Endothelial cell of umbilical vein (primary cell): ENCODE results near the gene SLC2A4.

Experiments used
- POLR2A ChIP-seq: IDR thresholded peaks from 2 replicates; pipeline ENCODE4 v1.6.1; 2012; ENCODE audit warnings: low read depth, mild to moderate bottlenecking, control low read depth, low read length
- TF ChIP-seq, protein P1 (sequence below), 2 donors: IDR thresholded peaks; 1 replicate in 1 of 2; 2 replicates in 1 of 2; pipeline ENCODE4 v1.5.1; 2011; ENCODE audit warnings: low read length in 2 of 2, mild to moderate bottlenecking in 2 of 2, moderate library complexity in 2 of 2, control low read depth in 1 of 2, inconsistent platforms in 1 of 2, low read depth in 1 of 2; ENCODE audit not compliant: insufficient read depth in 1 of 2; ENCODE audit errors: extremely low read depth in 1 of 2

DNA sequence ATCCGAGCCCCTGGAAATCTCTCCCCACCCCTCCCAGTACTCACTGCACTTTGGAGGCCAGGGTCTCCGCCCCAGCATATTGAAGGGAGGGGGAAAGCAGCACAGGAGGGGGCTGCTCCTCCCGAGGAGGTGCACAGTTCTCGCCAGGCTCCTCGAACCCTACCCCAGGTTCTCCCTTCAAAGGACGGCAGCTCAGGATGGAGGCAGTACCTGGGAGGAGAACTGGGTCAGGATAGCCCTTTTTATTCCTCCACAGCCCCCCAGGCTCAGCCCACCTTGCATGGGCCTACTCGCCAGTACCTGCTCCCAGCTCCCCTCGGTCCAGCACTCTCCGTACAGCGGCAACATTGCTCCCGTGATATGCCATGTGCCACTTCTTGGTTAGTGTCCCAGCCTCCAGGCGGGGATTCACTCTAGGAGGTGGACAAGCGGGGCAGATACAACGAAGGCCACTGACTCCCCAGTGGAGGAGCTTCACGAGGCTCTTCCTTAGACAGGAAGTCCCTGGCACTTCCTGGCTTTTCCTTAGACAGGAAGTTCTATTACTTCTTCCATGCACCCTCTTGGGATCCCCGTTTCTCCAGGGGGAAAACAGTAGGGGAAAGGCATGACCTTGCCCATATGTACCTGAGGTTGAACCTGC, 35.8 kb downstream of the SLC2A4 start:
- TF ChIP-seq, protein P1, sequence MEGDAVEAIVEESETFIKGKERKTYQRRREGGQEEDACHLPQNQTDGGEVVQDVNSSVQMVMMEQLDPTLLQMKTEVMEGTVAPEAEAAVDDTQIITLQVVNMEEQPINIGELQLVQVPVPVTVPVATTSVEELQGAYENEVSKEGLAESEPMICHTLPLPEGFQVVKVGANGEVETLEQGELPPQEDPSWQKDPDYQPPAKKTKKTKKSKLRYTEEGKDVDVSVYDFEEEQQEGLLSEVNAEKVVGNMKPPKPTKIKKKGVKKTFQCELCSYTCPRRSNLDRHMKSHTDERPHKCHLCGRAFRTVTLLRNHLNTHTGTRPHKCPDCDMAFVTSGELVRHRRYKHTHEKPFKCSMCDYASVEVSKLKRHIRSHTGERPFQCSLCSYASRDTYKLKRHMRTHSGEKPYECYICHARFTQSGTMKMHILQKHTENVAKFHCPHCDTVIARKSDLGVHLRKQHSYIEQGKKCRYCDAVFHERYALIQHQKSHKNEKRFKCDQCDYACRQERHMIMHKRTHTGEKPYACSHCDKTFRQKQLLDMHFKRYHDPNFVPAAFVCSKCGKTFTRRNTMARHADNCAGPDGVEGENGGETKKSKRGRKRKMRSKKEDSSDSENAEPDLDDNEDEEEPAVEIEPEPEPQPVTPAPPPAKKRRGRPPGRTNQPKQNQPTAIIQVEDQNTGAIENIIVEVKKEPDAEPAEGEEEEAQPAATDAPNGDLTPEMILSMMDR (IDR thresholded peaks at IDR 0.05; ENCODE audit: extremely low read depth in 1 of 2, insufficient read depth in 1 of 2, low read depth in 1 of 2, low read length in 2 of 2) = no peak
- TF ChIP-seq POLR2A = no peak
